Activated T-helper 1 cell treated with anti-CD3 and anti-CD28 coated beads, Interleukin-12 subunit alpha, Interleukin-12 subunit beta, Interleukin-2, Interleukin-4 antibody, amounts not matched to agents 30 ng/mL and 10 ng/mL and 1 ng/mL, durations not matched to agents 14 hours and 24 hours and 36 hours (primary cell): ENCODE measurements around the gene PIGS. TPM values are rescaled to one million over a fixed set of nuclear protein-coding genes. Genes with fewer than 3 reads are reported as not detected.
A peak's percentile ranks its signal among the peaks of the same experiment; 100 is the strongest.

ENCODE experiments used
- DNase-seq: peaks from one replicate; pipeline ENCODE4 v3.0.0; 2021; ENCODE audit warnings: low spot score
- H3K27ac Mint-ChIP-seq: one replicate; pipeline ENCODE4 v1.8.0; 2021; ENCODE audit warnings: mild to moderate bottlenecking, mixed read lengths
- H3K27me3 Mint-ChIP-seq: one replicate; pipeline ENCODE4 v1.8.0; 2022; ENCODE audit warnings: mild to moderate bottlenecking, moderate library complexity, mixed read lengths; ENCODE audit not compliant: insufficient read depth
- H3K36me3 Mint-ChIP-seq: one replicate; pipeline ENCODE4 v1.8.0; 2021; ENCODE audit warnings: low read depth, mixed read lengths
- H3K4me1 Mint-ChIP-seq: one replicate; pipeline ENCODE4 v1.8.0; 2021; ENCODE audit warnings: low read depth, mixed read lengths
- H3K4me3 Mint-ChIP-seq: one replicate; pipeline ENCODE4 v1.8.0; 2021; ENCODE audit warnings: mild to moderate bottlenecking, moderate library complexity, mixed read lengths
- H3K9me3 Mint-ChIP-seq: one replicate; pipeline ENCODE4 v1.8.0; 2021; ENCODE audit warnings: mixed read lengths
- intact Hi-C: fragments of 100-400 bp; cut with micrococcal nuclease; formaldehyde crosslinking; loops from one replicate; pipeline ENCODE4 v1.15.1; 2024
- total RNA-seq: library from RNA; stranded (reverse); gene quantifications from 2 replicates; pipeline ENCODE4 v1.2.3, GENCODE V29; 2022

Gene PIGS
- total RNA-seq, 1 donor from 2014 or later: 57.8 TPM

- H3K27ac Mint-ChIP-seq: no peak overlapping the region
- no peaks in the 10 kb centered on the region for H3K27me3 Mint-ChIP-seq
- H3K4me1 Mint-ChIP-seq: peaks cover 53% of the 10 kb centered on the region
- H3K36me3 Mint-ChIP-seq: peaks cover 52% of the 10 kb centered on the region
- intact Hi-C loops: no loop called here
- H3K9me3 Mint-ChIP-seq: no peaks in the 10 kb centered on the region
- H3K4me3 Mint-ChIP-seq: no peak overlapping the region
- no peak for DNase-seq
Measured at GRCh38 chr17:28554565-28554964, 16.8 kb downstream of the PIGS start.

GRCh38 chr17:28553000-28553505 lies 18.3 kb downstream of the PIGS start:
- H3K36me3 Mint-ChIP-seq: peaks cover 48% of the 10 kb centered on the region
- peak overlapping the region; percentile 77 for H3K27ac Mint-ChIP-seq
- H3K4me3 Mint-ChIP-seq: peak overlapping the region; percentile 84
- DNase-seq: no peak
- intact Hi-C loops: loop anchor here (1.0 kb wide), 2 partner anchors 18 to 23 kb away; partner anchors contain the start of genes ALDOC and PIGS
- H3K4me1 Mint-ChIP-seq: peaks cover 64% of the 10 kb centered on the region
- H3K27me3 Mint-ChIP-seq: no peaks in the 10 kb centered on the region
- no peaks in the 10 kb centered on the region for H3K9me3 Mint-ChIP-seq

- no peaks in the 10 kb centered on the region for H3K27me3 Mint-ChIP-seq
- peak within 1 kb of the TSS; percentile 91 for H3K27ac Mint-ChIP-seq
- H3K4me1 Mint-ChIP-seq: peaks cover 66% of the 10 kb centered on the region
- peak; percentile 70 for DNase-seq
- H3K36me3 Mint-ChIP-seq: peaks cover 46% of the 10 kb centered on the region
- intact Hi-C loops: loop anchor here (1.0 kb wide), 2 partner anchors 19 to 24 kb away; partner anchors contain the start of genes ALDOC and PIGS
- H3K4me3 Mint-ChIP-seq: peak within 1 kb of the TSS; percentile 94
- H3K9me3 Mint-ChIP-seq: no peaks in the 10 kb centered on the region
Measured at GRCh38 chr17:28552176-28552999, 18.9 kb downstream of the PIGS start, which contains the start of gene UNC119. Gene UNC119 (minus strand): TSS chr17:28552624. CDS start chr17:28552557, 67 bp downstream.

GRCh38 chr17:28551421-28552175 lies 19.7 kb downstream of the PIGS start:
- intact Hi-C loops: loop anchor here (1.0 kb wide), 2 partner anchors 20 to 25 kb away; partner anchors contain the start of genes ALDOC and PIGS
- no peak for DNase-seq
- peaks cover 38% of the 10 kb centered on the region for H3K36me3 Mint-ChIP-seq
- H3K4me3 Mint-ChIP-seq: peak overlapping the region; percentile 94
- peaks cover 63% of the 10 kb centered on the region for H3K4me1 Mint-ChIP-seq
- H3K27me3 Mint-ChIP-seq: no peaks in the 10 kb centered on the region
- no peaks in the 10 kb centered on the region for H3K9me3 Mint-ChIP-seq
- peak overlapping the region; percentile 91 for H3K27ac Mint-ChIP-seq

GRCh38 chr17:28550858-28551257 lies 20.5 kb downstream of the PIGS start:
- intact Hi-C loops: no loop called here
- no peaks in the 10 kb centered on the region for H3K9me3 Mint-ChIP-seq
- H3K4me1 Mint-ChIP-seq: peaks cover 63% of the 10 kb centered on the region
- peak overlapping the region; percentile 91 for H3K27ac Mint-ChIP-seq
- H3K4me3 Mint-ChIP-seq: peak overlapping the region; percentile 94
- no peaks in the 10 kb centered on the region for H3K27me3 Mint-ChIP-seq
- H3K36me3 Mint-ChIP-seq: peaks cover 31% of the 10 kb centered on the region
- no peak for DNase-seq

GRCh38 chr17:28549236-28550132 lies 21.8 kb downstream of the PIGS start:
- Mint-ChIP-seq H3K27ac (peak overlapping the region; percentile 91), H3K36me3 (peaks cover 23% of the 10 kb centered on the region), H3K9me3 (no peaks in the 10 kb centered on the region), H3K4me3 (peak overlapping the region; percentile 94), H3K27me3 (no peaks in the 10 kb centered on the region), H3K4me1 (peaks cover 63% of the 10 kb centered on the region)
- intact Hi-C loops: loop anchor here (1.0 to 5.0 kb wide), 3 partner anchors 49 to 177 kb away; partner anchors contain the start of genes RSKR, SARM1 and VTN
- peak; percentile 79 for DNase-seq

- Mint-ChIP-seq H3K27me3 (no peaks in the 10 kb centered on the region), H3K27ac (peak overlapping the region; percentile 91), H3K36me3 (peaks cover 15% of the 10 kb centered on the region), H3K4me1 (peaks cover 56% of the 10 kb centered on the region), H3K4me3 (peak overlapping the region; percentile 94), H3K9me3 (no peaks in the 10 kb centered on the region)
- intact Hi-C loops: loop anchor here (1.0 to 5.0 kb wide), 4 partner anchors 50 to 176 kb away; partner anchors contain the start of genes RSKR, SARM1 and VTN
- no peak for DNase-seq
Measured at GRCh38 chr17:28548417-28549130, 22.8 kb downstream of the PIGS start.

- DNase-seq: peak; percentile 65
- intact Hi-C loops: loop anchor here (1.0 to 5.0 kb wide), 3 partner anchors 54 to 176 kb away; partner anchors contain the start of genes RSKR, SARM1 and VTN
Measured at GRCh38 chr17:28547623-28548416, 23.5 kb downstream of the PIGS start.

GRCh38 chr17:28547096-28547622 lies 24.2 kb downstream of the PIGS start:
- peaks cover 8% of the 10 kb centered on the region for H3K36me3 Mint-ChIP-seq
- H3K27ac Mint-ChIP-seq: no peak overlapping the region
- no peaks in the 10 kb centered on the region for H3K9me3 Mint-ChIP-seq
- intact Hi-C loops: loop anchor here (5.0 kb wide), 2 partner anchors 65 to 175 kb away; partner anchors contain the start of genes RSKR, SARM1 and VTN
- H3K4me1 Mint-ChIP-seq: peaks cover 47% of the 10 kb centered on the region
- H3K27me3 Mint-ChIP-seq: no peaks in the 10 kb centered on the region
- H3K4me3 Mint-ChIP-seq: peak overlapping the region; percentile 27
- DNase-seq: no peak

More at GRCh38 chr17:28547623-28548416, 23.5 kb downstream of the PIGS start:
- H3K36me3 Mint-ChIP-seq: peaks cover 10% of the 10 kb centered on the region
- peaks cover 49% of the 10 kb centered on the region for H3K4me1 Mint-ChIP-seq
- H3K9me3 Mint-ChIP-seq: no peaks in the 10 kb centered on the region
- H3K4me3 Mint-ChIP-seq: peak overlapping the region; percentile 55
- H3K27me3 Mint-ChIP-seq: no peaks in the 10 kb centered on the region
- H3K27ac Mint-ChIP-seq: peak overlapping the region; percentile 91

DNA sequence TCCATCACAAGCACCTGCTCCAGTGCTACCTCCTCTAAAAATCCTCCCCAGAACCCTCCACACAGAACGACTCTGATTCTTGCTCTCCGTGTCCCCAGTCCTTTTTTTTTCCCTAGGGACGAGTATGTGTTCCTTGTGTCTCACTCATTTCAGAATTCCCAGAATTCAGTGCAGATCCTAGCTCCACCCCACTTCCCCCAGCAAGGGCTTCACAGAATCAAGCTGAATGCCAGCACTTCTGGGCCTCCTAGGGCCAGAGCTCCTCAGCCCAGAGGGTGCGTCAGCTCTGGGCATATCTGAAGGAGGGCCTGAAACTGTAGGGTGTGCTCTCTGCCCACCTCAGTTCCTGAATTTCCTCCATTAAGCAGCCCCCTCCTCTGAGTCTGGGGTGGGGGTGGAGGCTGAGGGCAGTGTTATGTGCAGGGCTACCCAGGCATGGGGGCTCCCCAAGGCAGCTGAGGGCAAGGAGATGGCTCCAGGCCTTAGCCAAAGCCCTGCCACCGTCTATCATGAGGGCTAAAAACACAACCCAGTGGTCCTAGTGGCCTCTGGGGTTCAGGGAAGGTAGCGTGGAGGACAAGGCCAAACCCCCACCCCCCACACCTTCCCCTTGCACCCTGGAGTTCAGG lies 25.4 kb downstream of the PIGS start:
- no peak for DNase-seq
- Mint-ChIP-seq H3K27ac (no peak overlapping the region), H3K36me3 (peaks cover 5% of the 10 kb centered on the region), H3K4me1 (peaks cover 36% of the 10 kb centered on the region), H3K4me3 (no peak overlapping the region), H3K9me3 (no peaks in the 10 kb centered on the region), H3K27me3 (no peaks in the 10 kb centered on the region)
- intact Hi-C loops: loop anchor here (5.0 kb wide), 2 partner anchors 66 to 174 kb away; partner anchors contain the start of genes RSKR, SARM1 and VTN
